HEK293 (cell line): ENCODE results near the gene ARL4A.

Source experiments
- CTCF ChIP-seq: fragments of 450-650 bp; formaldehyde crosslinking; IDR thresholded peaks from 2 replicates; pipeline ENCODE4 v1.5.1; 2016; ENCODE audit warnings: missing biosample characterization, missing genetic modification characterization
- INSM2 ChIP-seq: fragments of 450-650 bp; formaldehyde crosslinking; IDR thresholded peaks from 2 replicates; pipeline ENCODE4 v1.5.1; 2016; ENCODE audit warnings: missing biosample characterization, missing genetic modification characterization
- PBX3 ChIP-seq: sonication (generic); formaldehyde crosslinking; IDR thresholded peaks from 2 replicates; pipeline ENCODE4 v1.8.1; 2022; ENCODE audit warnings: mild to moderate bottlenecking, moderate library complexity, missing genetic modification reagents
- REPIN1 ChIP-seq: fragments of 450-650 bp; formaldehyde crosslinking; IDR thresholded peaks from 2 replicates; pipeline ENCODE4 v1.5.1; 2017; ENCODE audit warnings: missing biosample characterization, missing genetic modification characterization, low read depth
- TCF7L2 ChIP-seq: IDR thresholded peaks from 2 replicates; pipeline ENCODE4 v1.6.1; 2011; ENCODE audit warnings: low read depth, mild to moderate bottlenecking, inconsistent platforms, low read length, moderate library complexity, borderline replicate concordance
- ZNF510 ChIP-seq: fragments of 450-650 bp; formaldehyde crosslinking; IDR thresholded peaks from 2 replicates; pipeline ENCODE4 v1.5.1; 2018; ENCODE audit warnings: mild to moderate bottlenecking, missing genetic modification characterization, missing biosample characterization; ENCODE audit not compliant: insufficient replicate concordance
- ZNF692 ChIP-seq: fragments of 450-650 bp; formaldehyde crosslinking; IDR thresholded peaks from 2 replicates; pipeline ENCODE4 v1.5.1; 2016; ENCODE audit warnings: missing biosample characterization, missing genetic modification characterization

GRCh38 chr7:12705878-12706277 is 18.4 kb downstream of the ARL4A start:
- TF ChIP-seq TCF7L2 = no peak
- TF ChIP-seq ZNF692 (tag by site-specific recombination) = no peak
- no peak for TF ChIP-seq REPIN1 (tag by site-specific recombination)
- TF ChIP-seq CTCF (tag by site-specific recombination) = no peak
- TF ChIP-seq INSM2 (tag by site-specific recombination) = no peak
- no peak for TF ChIP-seq ZNF510 (tag by site-specific recombination)
- no peak for TF ChIP-seq PBX3 (CRISPR knock-in tag)
